HepG2 (cell line): ENCODE results near the gene ATG9A. TPM values are rescaled to one million over a fixed set of nuclear protein-coding genes. Genes with fewer than 3 reads are reported as not detected.

Experiments used
- JARID2 ChIP-seq: sonication (generic); formaldehyde crosslinking; IDR thresholded peaks from 2 replicates; pipeline ENCODE4 v1.8.1; 2023; ENCODE audit warnings: missing genetic modification reagents, inconsistent platforms; ENCODE audit not compliant: insufficient replicate concordance
- JUNB ChIP-seq: sonication (generic); formaldehyde crosslinking; IDR thresholded peaks from 2 replicates; pipeline ENCODE4 v1.8.0; 2022; ENCODE audit warnings: missing genetic modification reagents, mild to moderate bottlenecking, borderline replicate concordance
- NFAT5 ChIP-seq: sonication (generic); formaldehyde crosslinking; IDR thresholded peaks from 2 replicates; pipeline ENCODE4 v1.4.0; 2020; ENCODE audit warnings: missing genetic modification reagents
- RORA ChIP-seq: sonication (generic); formaldehyde crosslinking; IDR thresholded peaks from 2 replicates; pipeline ENCODE4 v1.5.0; 2020; ENCODE audit warnings: mild to moderate bottlenecking, missing genetic modification reagents, moderate library complexity
- SSRP1 ChIP-seq: IDR thresholded peaks from 2 replicates; pipeline ENCODE4 v1.6.1; 2016; ENCODE audit warnings: control low read depth
- ZNF232 ChIP-seq: sonication (generic); formaldehyde crosslinking; IDR thresholded peaks from 2 replicates; pipeline ENCODE4 v1.4.0; 2020; ENCODE audit warnings: missing genetic modification reagents, borderline replicate concordance
- ZNF256 ChIP-seq: sonication (generic); formaldehyde crosslinking; conservative IDR thresholded peaks from 2 replicates; pipeline ENCODE4 v1.4.0; 2020; ENCODE audit warnings: missing genetic modification reagents
- ZNF431 ChIP-seq: sonication (generic); formaldehyde crosslinking; IDR thresholded peaks from 2 replicates; pipeline ENCODE4 v1.9.0; 2022; ENCODE audit warnings: missing genetic modification reagents, low read depth, mild to moderate bottlenecking, borderline replicate concordance
- ZNF704 ChIP-seq: sonication (generic); formaldehyde crosslinking; IDR thresholded peaks from 2 replicates; pipeline ENCODE4 v1.8.1; 2023; ENCODE audit warnings: mild to moderate bottlenecking, inconsistent platforms, moderate library complexity, missing genetic modification reagents, borderline replicate concordance
- polyA plus RNA-seq, 8 experiments: library from polyadenylated mRNA; depleted of rRNA in 3 of 8; stranded (reverse) in 7 of 8; unstranded in 1 of 8; fragments of >200 nt; fragmentation: Illumina TruSeq in 4 of 8; extraction: Trizol in 4 of 8; gene quantifications; 2 replicates each; pipeline versions ENCODE4 v1.2.1 to v1.2.3, GENCODE V29; 2011 to 2016; ENCODE audit warnings: low read depth in 4 of 8, missing spikeins in 1 of 8, mixed read lengths in 1 of 8; ENCODE audit not compliant: insufficient read depth in 1 of 8
- total RNA-seq, 5 experiments: library from RNA; depleted of rRNA; stranded (reverse); fragments of >200 nt; fragmentation: Illumina TruSeq; extraction: Trizol; gene quantifications; 2 replicates each; pipeline ENCODE4 v1.2.3, GENCODE V29; 2016; ENCODE audit warnings: low read depth in 1 of 5
- TF ChIP-seq, protein P1 (sequence below): sonication (generic); formaldehyde crosslinking; IDR thresholded peaks from 2 replicates; pipeline ENCODE4 v1.8.0; 2022; ENCODE audit warnings: missing genetic modification reagents, low read depth, mild to moderate bottlenecking, borderline replicate concordance
- TF ChIP-seq, protein P2 (sequence below): sonication (generic); formaldehyde crosslinking; IDR thresholded peaks from 2 replicates; pipeline ENCODE4 v1.4.0; 2020; ENCODE audit warnings: mild to moderate bottlenecking, missing genetic modification reagents, borderline replicate concordance

Gene ATG9A
- total and polyA plus RNA-seq, 2 of the 13 experiments (the other 11 are each of a cell fraction or from before 2014, with no cell fraction given), result 35.0 to 131 TPM

GRCh38 chr2:219218217-219218731, 11.2 kb downstream of the ATG9A start (continued):
- TF ChIP-seq ZNF431 (peak; percentile 88; the same call in 1 of the 2 replicates), JUNB (peak; percentile 52; the same call in 1 of the 2 replicates), RORA (0 out of 2 replicates have a peak, but pooled peaks have one; percentile 63), NFAT5 (peak; percentile 69; the same call in 1 of the 2 replicates), JARID2 (no peak), ZNF704 (CRISPR knock-in tag) (peak; percentile 90; the same call in 1 of the 2 replicates), ZNF232 (CRISPR knock-in tag) (peak; percentile 90), SSRP1 (CRISPR knock-in tag) (peak; percentile 53; the same call in 1 of the 2 replicates), ZNF256 (CRISPR knock-in tag) (peak; percentile 59; the same call in 1 of the 2 replicates)
- TF ChIP-seq, protein P1, sequence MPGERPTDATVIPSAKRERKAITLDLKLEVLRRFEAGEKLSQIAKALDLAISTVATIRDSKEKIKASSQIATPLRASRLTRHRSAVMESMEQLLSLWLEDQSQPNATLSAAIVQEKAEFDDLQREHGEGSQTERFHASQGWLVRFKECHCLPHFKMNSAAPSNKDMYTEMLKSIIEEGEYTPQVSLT (CRISPR knock-in tag), result no peak
- TF ChIP-seq, protein P2, sequence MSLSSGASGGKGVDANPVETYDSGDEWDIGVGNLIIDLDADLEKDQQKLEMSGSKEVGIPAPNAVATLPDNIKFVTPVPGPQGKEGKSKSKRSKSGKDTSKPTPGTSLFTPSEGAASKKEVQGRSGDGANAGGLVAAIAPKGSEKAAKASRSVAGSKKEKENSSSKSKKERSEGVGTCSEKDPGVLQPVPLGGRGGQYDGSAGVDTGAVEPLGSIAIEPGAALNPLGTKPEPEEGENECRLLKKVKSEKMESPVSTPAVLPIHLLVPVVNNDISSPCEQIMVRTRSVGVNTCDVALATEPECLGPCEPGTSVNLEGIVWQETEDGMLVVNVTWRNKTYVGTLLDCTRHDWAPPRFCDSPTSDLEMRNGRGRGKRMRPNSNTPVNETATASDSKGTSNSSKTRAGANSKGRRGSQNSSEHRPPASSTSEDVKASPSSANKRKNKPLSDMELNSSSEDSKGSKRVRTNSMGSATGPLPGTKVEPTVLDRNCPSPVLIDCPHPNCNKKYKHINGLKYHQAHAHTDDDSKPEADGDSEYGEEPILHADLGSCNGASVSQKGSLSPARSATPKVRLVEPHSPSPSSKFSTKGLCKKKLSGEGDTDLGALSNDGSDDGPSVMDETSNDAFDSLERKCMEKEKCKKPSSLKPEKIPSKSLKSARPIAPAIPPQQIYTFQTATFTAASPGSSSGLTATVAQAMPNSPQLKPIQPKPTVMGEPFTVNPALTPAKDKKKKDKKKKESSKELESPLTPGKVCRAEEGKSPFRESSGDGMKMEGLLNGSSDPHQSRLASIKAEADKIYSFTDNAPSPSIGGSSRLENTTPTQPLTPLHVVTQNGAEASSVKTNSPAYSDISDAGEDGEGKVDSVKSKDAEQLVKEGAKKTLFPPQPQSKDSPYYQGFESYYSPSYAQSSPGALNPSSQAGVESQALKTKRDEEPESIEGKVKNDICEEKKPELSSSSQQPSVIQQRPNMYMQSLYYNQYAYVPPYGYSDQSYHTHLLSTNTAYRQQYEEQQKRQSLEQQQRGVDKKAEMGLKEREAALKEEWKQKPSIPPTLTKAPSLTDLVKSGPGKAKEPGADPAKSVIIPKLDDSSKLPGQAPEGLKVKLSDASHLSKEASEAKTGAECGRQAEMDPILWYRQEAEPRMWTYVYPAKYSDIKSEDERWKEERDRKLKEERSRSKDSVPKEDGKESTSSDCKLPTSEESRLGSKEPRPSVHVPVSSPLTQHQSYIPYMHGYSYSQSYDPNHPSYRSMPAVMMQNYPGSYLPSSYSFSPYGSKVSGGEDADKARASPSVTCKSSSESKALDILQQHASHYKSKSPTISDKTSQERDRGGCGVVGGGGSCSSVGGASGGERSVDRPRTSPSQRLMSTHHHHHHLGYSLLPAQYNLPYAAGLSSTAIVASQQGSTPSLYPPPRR (CRISPR knock-in tag), result no peak
